HepG2 (cell line): ENCODE results near the gene INHBC. TPM values are rescaled to one million over a fixed set of nuclear protein-coding genes. Genes with fewer than 3 reads are reported as not detected.

Experiments
- GATAD2A ChIP-seq: IDR thresholded peaks from 2 replicates; pipeline ENCODE4 v1.6.1; 2016
- IKZF4 ChIP-seq: sonication (generic); formaldehyde crosslinking; IDR thresholded peaks from 2 replicates; pipeline ENCODE4 v1.5.1; 2020; ENCODE audit warnings: borderline replicate concordance, mild to moderate bottlenecking, low read depth, missing genetic modification reagents; ENCODE audit errors: not compliant biosample characterization
- NR2F6 ChIP-seq, 2 experiments: IDR thresholded peaks; 2 replicates each; pipeline ENCODE4 v1.6.1; 2016; ENCODE audit warnings: antibody characterized with exemption in 1 of 2, mild to moderate bottlenecking in 1 of 2
- SIX1 ChIP-seq: sonication (generic); formaldehyde crosslinking; IDR thresholded peaks from 2 replicates; pipeline ENCODE4 v1.4.0; 2020; ENCODE audit warnings: missing genetic modification reagents, borderline replicate concordance
- SOX6 ChIP-seq, 2 experiments: fragments of 450-650 bp in 1 of 2; sonication (generic) in 1 of 2; formaldehyde crosslinking in 1 of 2; IDR thresholded peaks; 2 replicates each; pipeline versions ENCODE4 v1.4.0 to v1.6.1; 2017 to 2020; ENCODE audit warnings: antibody characterized with exemption in 1 of 2, mild to moderate bottlenecking in 1 of 2, missing genetic modification reagents in 1 of 2
- ZNF615 ChIP-seq: sonication (generic); formaldehyde crosslinking; IDR thresholded peaks from 2 replicates; pipeline ENCODE4 v1.5.0; 2020; ENCODE audit warnings: mild to moderate bottlenecking, missing genetic modification reagents, borderline replicate concordance
- polyA plus RNA-seq, 8 experiments: library from polyadenylated mRNA; depleted of rRNA in 3 of 8; stranded (reverse) in 7 of 8; unstranded in 1 of 8; fragments of >200 nt; fragmentation: Illumina TruSeq in 4 of 8; extraction: Trizol in 4 of 8; gene quantifications; 2 replicates each; pipeline versions ENCODE4 v1.2.1 to v1.2.3, GENCODE V29; 2011 to 2016; ENCODE audit warnings: low read depth in 4 of 8, missing spikeins in 1 of 8, mixed read lengths in 1 of 8; ENCODE audit not compliant: insufficient read depth in 1 of 8
- total RNA-seq, 5 experiments: library from RNA; depleted of rRNA; stranded (reverse); fragments of >200 nt; fragmentation: Illumina TruSeq; extraction: Trizol; gene quantifications; 2 replicates each; pipeline ENCODE4 v1.2.3, GENCODE V29; 2016; ENCODE audit warnings: low read depth in 1 of 5
- TF ChIP-seq, protein P1 (sequence below): sonication (generic); formaldehyde crosslinking; IDR thresholded peaks from 2 replicates; pipeline ENCODE4 v1.5.1; 2020; ENCODE audit warnings: mild to moderate bottlenecking, missing genetic modification reagents, moderate library complexity
- TF ChIP-seq, protein P2 (sequence below): sonication (generic); formaldehyde crosslinking; IDR thresholded peaks from 2 replicates; pipeline ENCODE4 v1.5.0; 2020; ENCODE audit warnings: missing genetic modification reagents, mild to moderate bottlenecking, borderline replicate concordance
- TF ChIP-seq, protein P3 (sequence below): sonication (generic); formaldehyde crosslinking; IDR thresholded peaks from 2 replicates; pipeline ENCODE4 v1.8.0; 2022; ENCODE audit warnings: mild to moderate bottlenecking, missing genetic modification reagents; ENCODE audit not compliant: insufficient replicate concordance
- TF ChIP-seq, protein P4 (sequence below): IDR thresholded peaks from 2 replicates; pipeline ENCODE4 v1.6.1; 2018; ENCODE audit warnings: missing genetic modification reagents, mild to moderate bottlenecking, missing compliant biosample characterization
- TF ChIP-seq, protein P5 (sequence below): sonication (generic); formaldehyde crosslinking; IDR thresholded peaks from 2 replicates; pipeline ENCODE4 v1.4.0; 2020; ENCODE audit warnings: missing genetic modification reagents
- TF ChIP-seq, protein P6 (sequence below): sonication (generic); formaldehyde crosslinking; IDR thresholded peaks from 2 replicates; pipeline ENCODE4 v1.9.0; 2021; ENCODE audit warnings: missing genetic modification reagents, mild to moderate bottlenecking, borderline replicate concordance
- TF ChIP-seq, protein P7 (sequence below): sonication (generic); formaldehyde crosslinking; conservative IDR thresholded peaks from 2 replicates; pipeline ENCODE4 v1.5.0; 2020; ENCODE audit warnings: missing genetic modification reagents
- TF ChIP-seq, protein P8 (sequence below): sonication (generic); formaldehyde crosslinking; IDR thresholded peaks from 2 replicates; pipeline ENCODE4 v1.8.1; 2023; ENCODE audit warnings: missing genetic modification reagents, mild to moderate bottlenecking, borderline replicate concordance

INHBC gene
- total and polyA plus RNA-seq, 2 of the 13 experiments (the other 11 are each of a cell fraction or from before 2014, with no cell fraction given) = 1.8 to 13.8 TPM

- no peak for TF ChIP-seq ZNF615 (CRISPR knock-in tag)
- TF ChIP-seq, protein P1, sequence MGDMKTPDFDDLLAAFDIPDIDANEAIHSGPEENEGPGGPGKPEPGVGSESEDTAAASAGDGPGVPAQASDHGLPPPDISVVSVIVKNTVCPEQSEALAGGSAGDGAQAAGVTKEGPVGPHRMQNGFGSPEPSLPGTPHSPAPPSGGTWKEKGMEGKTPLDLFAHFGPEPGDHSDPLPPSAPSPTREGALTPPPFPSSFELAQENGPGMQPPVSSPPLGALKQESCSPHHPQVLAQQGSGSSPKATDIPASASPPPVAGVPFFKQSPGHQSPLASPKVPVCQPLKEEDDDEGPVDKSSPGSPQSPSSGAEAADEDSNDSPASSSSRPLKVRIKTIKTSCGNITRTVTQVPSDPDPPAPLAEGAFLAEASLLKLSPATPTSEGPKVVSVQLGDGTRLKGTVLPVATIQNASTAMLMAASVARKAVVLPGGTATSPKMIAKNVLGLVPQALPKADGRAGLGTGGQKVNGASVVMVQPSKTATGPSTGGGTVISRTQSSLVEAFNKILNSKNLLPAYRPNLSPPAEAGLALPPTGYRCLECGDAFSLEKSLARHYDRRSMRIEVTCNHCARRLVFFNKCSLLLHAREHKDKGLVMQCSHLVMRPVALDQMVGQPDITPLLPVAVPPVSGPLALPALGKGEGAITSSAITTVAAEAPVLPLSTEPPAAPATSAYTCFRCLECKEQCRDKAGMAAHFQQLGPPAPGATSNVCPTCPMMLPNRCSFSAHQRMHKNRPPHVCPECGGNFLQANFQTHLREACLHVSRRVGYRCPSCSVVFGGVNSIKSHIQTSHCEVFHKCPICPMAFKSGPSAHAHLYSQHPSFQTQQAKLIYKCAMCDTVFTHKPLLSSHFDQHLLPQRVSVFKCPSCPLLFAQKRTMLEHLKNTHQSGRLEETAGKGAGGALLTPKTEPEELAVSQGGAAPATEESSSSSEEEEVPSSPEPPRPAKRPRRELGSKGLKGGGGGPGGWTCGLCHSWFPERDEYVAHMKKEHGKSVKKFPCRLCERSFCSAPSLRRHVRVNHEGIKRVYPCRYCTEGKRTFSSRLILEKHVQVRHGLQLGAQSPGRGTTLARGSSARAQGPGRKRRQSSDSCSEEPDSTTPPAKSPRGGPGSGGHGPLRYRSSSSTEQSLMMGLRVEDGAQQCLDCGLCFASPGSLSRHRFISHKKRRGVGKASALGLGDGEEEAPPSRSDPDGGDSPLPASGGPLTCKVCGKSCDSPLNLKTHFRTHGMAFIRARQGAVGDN (CRISPR knock-in tag) = peak; percentile 82
- TF ChIP-seq SOX6 (IDR thresholded peaks at IDR 0.05) = no peak
- peak; percentile 57 for TF ChIP-seq SOX6 (CRISPR knock-in tag; IDR thresholded peaks at IDR 0.05)
- TF ChIP-seq, protein P2, sequence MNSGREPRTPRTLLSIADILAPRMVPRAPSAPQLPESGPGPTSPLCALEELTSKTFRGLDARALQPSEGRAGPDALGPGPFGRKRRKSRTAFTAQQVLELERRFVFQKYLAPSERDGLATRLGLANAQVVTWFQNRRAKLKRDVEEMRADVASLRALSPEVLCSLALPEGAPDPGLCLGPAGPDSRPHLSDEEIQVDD (CRISPR knock-in tag) = no peak
- TF ChIP-seq IKZF4 (CRISPR knock-in tag) = no peak
- no peak for TF ChIP-seq GATAD2A
- TF ChIP-seq, protein P3, sequence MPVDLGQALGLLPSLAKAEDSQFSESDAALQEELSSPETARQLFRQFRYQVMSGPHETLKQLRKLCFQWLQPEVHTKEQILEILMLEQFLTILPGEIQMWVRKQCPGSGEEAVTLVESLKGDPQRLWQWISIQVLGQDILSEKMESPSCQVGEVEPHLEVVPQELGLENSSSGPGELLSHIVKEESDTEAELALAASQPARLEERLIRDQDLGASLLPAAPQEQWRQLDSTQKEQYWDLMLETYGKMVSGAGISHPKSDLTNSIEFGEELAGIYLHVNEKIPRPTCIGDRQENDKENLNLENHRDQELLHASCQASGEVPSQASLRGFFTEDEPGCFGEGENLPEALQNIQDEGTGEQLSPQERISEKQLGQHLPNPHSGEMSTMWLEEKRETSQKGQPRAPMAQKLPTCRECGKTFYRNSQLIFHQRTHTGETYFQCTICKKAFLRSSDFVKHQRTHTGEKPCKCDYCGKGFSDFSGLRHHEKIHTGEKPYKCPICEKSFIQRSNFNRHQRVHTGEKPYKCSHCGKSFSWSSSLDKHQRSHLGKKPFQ (CRISPR knock-in tag) = no peak
- TF ChIP-seq, protein P4, sequence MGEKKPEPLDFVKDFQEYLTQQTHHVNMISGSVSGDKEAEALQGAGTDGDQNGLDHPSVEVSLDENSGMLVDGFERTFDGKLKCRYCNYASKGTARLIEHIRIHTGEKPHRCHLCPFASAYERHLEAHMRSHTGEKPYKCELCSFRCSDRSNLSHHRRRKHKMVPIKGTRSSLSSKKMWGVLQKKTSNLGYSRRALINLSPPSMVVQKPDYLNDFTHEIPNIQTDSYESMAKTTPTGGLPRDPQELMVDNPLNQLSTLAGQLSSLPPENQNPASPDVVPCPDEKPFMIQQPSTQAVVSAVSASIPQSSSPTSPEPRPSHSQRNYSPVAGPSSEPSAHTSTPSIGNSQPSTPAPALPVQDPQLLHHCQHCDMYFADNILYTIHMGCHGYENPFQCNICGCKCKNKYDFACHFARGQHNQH (CRISPR knock-in tag) = no peak
- no peak for TF ChIP-seq SIX1
- TF ChIP-seq, protein P5, sequence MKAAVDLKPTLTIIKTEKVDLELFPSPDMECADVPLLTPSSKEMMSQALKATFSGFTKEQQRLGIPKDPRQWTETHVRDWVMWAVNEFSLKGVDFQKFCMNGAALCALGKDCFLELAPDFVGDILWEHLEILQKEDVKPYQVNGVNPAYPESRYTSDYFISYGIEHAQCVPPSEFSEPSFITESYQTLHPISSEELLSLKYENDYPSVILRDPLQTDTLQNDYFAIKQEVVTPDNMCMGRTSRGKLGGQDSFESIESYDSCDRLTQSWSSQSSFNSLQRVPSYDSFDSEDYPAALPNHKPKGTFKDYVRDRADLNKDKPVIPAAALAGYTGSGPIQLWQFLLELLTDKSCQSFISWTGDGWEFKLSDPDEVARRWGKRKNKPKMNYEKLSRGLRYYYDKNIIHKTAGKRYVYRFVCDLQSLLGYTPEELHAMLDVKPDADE (CRISPR knock-in tag) = no peak
- TF ChIP-seq NR2F6 (IDR thresholded peaks at IDR 0.05) = no peak
- no peak for TF ChIP-seq NR2F6 (CRISPR knock-in tag; IDR thresholded peaks at IDR 0.05)
- TF ChIP-seq, protein P6, sequence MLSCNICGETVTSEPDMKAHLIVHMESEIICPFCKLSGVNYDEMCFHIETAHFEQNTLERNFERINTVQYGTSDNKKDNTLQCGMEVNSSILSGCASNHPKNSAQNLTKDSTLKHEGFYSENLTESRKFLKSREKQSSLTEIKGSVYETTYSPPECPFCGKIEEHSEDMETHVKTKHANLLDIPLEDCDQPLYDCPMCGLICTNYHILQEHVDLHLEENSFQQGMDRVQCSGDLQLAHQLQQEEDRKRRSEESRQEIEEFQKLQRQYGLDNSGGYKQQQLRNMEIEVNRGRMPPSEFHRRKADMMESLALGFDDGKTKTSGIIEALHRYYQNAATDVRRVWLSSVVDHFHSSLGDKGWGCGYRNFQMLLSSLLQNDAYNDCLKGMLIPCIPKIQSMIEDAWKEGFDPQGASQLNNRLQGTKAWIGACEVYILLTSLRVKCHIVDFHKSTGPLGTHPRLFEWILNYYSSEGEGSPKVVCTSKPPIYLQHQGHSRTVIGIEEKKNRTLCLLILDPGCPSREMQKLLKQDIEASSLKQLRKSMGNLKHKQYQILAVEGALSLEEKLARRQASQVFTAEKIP (CRISPR knock-in tag) = no peak
- TF ChIP-seq, protein P7, sequence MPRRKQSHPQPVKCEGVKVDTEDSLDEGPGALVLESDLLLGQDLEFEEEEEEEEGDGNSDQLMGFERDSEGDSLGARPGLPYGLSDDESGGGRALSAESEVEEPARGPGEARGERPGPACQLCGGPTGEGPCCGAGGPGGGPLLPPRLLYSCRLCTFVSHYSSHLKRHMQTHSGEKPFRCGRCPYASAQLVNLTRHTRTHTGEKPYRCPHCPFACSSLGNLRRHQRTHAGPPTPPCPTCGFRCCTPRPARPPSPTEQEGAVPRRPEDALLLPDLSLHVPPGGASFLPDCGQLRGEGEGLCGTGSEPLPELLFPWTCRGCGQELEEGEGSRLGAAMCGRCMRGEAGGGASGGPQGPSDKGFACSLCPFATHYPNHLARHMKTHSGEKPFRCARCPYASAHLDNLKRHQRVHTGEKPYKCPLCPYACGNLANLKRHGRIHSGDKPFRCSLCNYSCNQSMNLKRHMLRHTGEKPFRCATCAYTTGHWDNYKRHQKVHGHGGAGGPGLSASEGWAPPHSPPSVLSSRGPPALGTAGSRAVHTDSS = no peak
- TF ChIP-seq, protein P8, sequence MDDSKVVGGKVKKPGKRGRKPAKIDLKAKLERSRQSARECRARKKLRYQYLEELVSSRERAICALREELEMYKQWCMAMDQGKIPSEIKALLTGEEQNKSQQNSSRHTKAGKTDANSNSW = no peak
Measured at GRCh38 chr12:57459055-57459749, 24.6 kb downstream of the INHBC start (continued).
